NCI-H510A (cell line): ENCODE data around the gene KREMEN1.
"Not testable (repeated sequence)": the region's sequence is repeated elsewhere in the genome, so short reads cannot be mapped to it uniquely, and the experiment has no call there.

ENCODE experiments used
- DNase-seq: peaks from one replicate; lab custom pipeline; 2025; lab: John Stamatoyannopoulos, UW

Gene KREMEN1

GRCh38 chr22:29108137-29108536, 35.3 kb downstream of the KREMEN1 start:
- no peak for DNase-seq

- DNase-seq: no peak
These were observed 37.0 kb downstream of the KREMEN1 start for GRCh38 chr22:29109822-29110221.

GRCh38 chr22:29110946-29111345, 38.1 kb downstream of the KREMEN1 start:
- DNase-seq: no peak

- no peak for DNase-seq
These were observed 39.3 kb downstream of the KREMEN1 start for GRCh38 chr22:29112121-29112520.

- no peak for DNase-seq
These were observed 39.8 kb downstream of the KREMEN1 start for GRCh38 chr22:29112681-29113080.

GRCh38 chr22:29113319-29113718, 40.5 kb downstream of the KREMEN1 start:
- DNase-seq: no peak

- DNase-seq: no peak
These were observed 41.6 kb downstream of the KREMEN1 start for GRCh38 chr22:29114392-29114791.

- DNase-seq: no peak
These were observed 43.0 kb downstream of the KREMEN1 start for GRCh38 chr22:29115682-29116288.

- DNase-seq: no peak
These were observed 43.7 kb downstream of the KREMEN1 start for GRCh38 chr22:29116397-29117123.

GRCh38 chr22:29117799-29118477, 45.1 kb downstream of the KREMEN1 start:
- DNase-seq: no peak

GRCh38 chr22:29120098-29120912, 47.5 kb downstream of the KREMEN1 start:
- DNase-seq: not testable (repeated sequence)

GRCh38 chr22:29121124-29121523, 48.3 kb downstream of the KREMEN1 start:
- no peak for DNase-seq

GRCh38 chr22:29122041-29122440, 49.2 kb downstream of the KREMEN1 start:
- DNase-seq: no peak

- DNase-seq: no peak
These were observed 52.1 kb downstream of the KREMEN1 start for GRCh38 chr22:29124777-29125442.

- no peak for DNase-seq
These were observed 52.6 kb downstream of the KREMEN1 start for GRCh38 chr22:29125443-29125778.

- DNase-seq: no peak
These were observed 53.0 kb downstream of the KREMEN1 start for GRCh38 chr22:29125844-29126243.

GRCh38 chr22:29126670-29127395, 54.0 kb downstream of the KREMEN1 start:
- DNase-seq: no peak

- DNase-seq: peak; percentile 60
These were observed 56.3 kb downstream of the KREMEN1 start for GRCh38 chr22:29128891-29129807.

GRCh38 chr22:29129808-29130140, 56.9 kb downstream of the KREMEN1 start:
- DNase-seq: no peak

- no peak for DNase-seq
These were observed 57.6 kb downstream of the KREMEN1 start for GRCh38 chr22:29130476-29130875.
